Measurements from ENCODE around the gene KRTAP9-6.

KRTAP9-6 gene

DNA sequence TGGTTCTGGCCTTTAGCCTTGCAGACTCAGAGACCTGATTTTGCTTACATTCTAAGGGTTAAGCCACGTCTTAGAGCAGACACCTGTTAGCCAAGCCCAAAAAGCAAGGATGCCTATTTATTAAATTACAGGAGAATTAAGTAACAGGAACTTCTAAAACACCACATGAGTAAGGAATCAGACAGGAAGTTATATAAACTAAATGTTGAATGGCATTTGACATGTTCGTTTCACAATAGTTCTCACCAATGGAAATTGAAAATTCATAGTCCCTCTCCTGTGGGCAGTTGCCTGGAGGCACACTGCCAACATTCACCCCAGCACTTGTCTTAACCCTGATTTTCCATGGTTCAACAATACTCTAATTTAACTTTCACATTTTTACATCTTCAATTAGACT is 19.4 kb downstream of the KRTAP9-6 start:
- H3K4me3 ChIP-seq (ENCODE audit: control insufficient read depth, low read depth, low read length), result no peak overlapping the region
- DNase-seq (ENCODE audit: low read depth), result no peak
- TF ChIP-seq CTCF (IDR thresholded peaks at IDR 0.05; ENCODE audit: control insufficient read depth, insufficient read depth, low read depth, low read length, missing control alignments), result no peak

GRCh38 chr17:41287050-41287449 is 21.9 kb downstream of the KRTAP9-6 start:
- TF ChIP-seq CTCF (IDR thresholded peaks at IDR 0.05; ENCODE audit: control insufficient read depth, insufficient read depth, low read depth, low read length, missing control alignments), result no peak
- no peak for DNase-seq (ENCODE audit: low read depth)

DNA sequence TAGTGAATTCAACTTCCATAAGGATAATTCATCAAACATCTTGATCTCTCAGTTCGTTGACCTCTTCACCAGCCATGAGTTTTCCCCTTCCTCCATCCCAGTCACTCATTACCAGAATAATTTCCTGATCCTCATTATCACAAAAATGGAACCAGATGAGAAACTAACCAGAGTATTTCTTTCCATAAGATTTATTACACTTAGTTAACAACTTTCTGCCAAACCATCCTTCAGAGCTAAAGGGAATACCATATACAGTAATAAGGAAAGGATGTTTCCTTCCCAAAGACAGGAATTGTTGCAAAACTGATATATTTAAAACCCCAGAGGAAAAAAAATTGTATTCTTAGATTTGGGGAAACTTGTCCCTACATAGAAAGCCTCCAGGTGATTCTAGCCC is 28.8 kb downstream of the KRTAP9-6 start:
- TF ChIP-seq CTCF (IDR thresholded peaks at IDR 0.05; ENCODE audit: control insufficient read depth, insufficient read depth, low read depth, low read length, missing control alignments), result no peak
- H3K4me3 ChIP-seq (ENCODE audit: control insufficient read depth, low read depth, low read length), result no peak overlapping the region
- no peak for DNase-seq (ENCODE audit: low read depth)

More at GRCh38 chr17:41287050-41287449, 21.9 kb downstream of the KRTAP9-6 start:
- no peak overlapping the region for H3K4me3 ChIP-seq (ENCODE audit: control insufficient read depth, low read depth, low read length)

DNA sequence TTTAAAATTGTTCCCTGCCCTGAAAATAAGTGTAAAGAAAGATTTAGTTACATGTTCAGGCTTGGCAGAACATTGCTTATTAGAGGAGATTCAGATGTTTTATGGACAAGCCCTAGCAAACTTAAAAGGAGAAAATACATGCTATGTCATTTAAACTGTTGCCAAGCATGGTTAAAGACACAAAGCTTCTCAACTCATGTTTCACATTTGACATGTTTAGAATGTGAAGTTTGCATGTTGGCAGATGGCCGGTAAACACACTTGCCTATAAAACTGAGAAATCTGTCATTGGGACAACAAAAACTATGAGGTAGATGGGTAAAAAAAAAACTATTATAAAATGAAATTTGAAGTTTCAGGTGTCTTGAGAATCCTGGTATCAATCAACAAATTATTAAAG is 31.7 kb downstream of the KRTAP9-6 start:
- DNase-seq (ENCODE audit: low read depth), result no peak
- TF ChIP-seq CTCF (IDR thresholded peaks at IDR 0.05; ENCODE audit: control insufficient read depth, insufficient read depth, low read depth, low read length, missing control alignments), result no peak
- H3K4me3 ChIP-seq (ENCODE audit: control insufficient read depth, low read depth, low read length), result no peak overlapping the region

- H3K4me3 ChIP-seq (ENCODE audit: control insufficient read depth, low read depth, low read length), result no peak overlapping the region
- TF ChIP-seq CTCF (IDR thresholded peaks at IDR 0.05; ENCODE audit: control insufficient read depth, insufficient read depth, low read depth, low read length, missing control alignments), result no peak
- no peak for DNase-seq (ENCODE audit: low read depth)
These were observed 33.4 kb downstream of the KRTAP9-6 start for GRCh38 chr17:41298458-41299135.

GRCh38 chr17:41301204-41301790 is 36.1 kb downstream of the KRTAP9-6 start:
- no peak for DNase-seq (ENCODE audit: low read depth)
- no peak for TF ChIP-seq CTCF (IDR thresholded peaks at IDR 0.05; ENCODE audit: control insufficient read depth, insufficient read depth, low read depth, low read length, missing control alignments)
- no peak overlapping the region for H3K4me3 ChIP-seq (ENCODE audit: control insufficient read depth, low read depth, low read length)

Data from AG09309 (cell line).